ENCODE measurements around the gene GALNT18. TPM values are rescaled to one million over a fixed set of nuclear protein-coding genes. Genes with fewer than 3 reads are reported as not detected.

The GALNT18 gene
- total RNA-seq, 2 donors from 2014 or later: 7.3 to 10.9 TPM

- peaks cover 5% of the 10 kb centered on the region for H3K9me3 Mint-ChIP-seq
- no peak overlapping the region for H3K4me3 Mint-ChIP-seq
- H3K36me3 Mint-ChIP-seq (ENCODE audit: low read depth): no peaks in the 10 kb centered on the region
- H3K4me1 Mint-ChIP-seq: no peaks in the 10 kb centered on the region
- peaks cover 43% of the 10 kb centered on the region for H3K27me3 Mint-ChIP-seq
- H3K27ac Mint-ChIP-seq: no peak overlapping the region
- no peak for ATAC-seq (replicated peaks)
Measured at GRCh38 chr11:11640996-11641395, 19.2 kb upstream of the GALNT18 start.

GRCh38 chr11:11640152-11640551, 18.3 kb upstream of the GALNT18 start:
- ATAC-seq (replicated peaks): no peak
- no peaks in the 10 kb centered on the region for H3K4me1 Mint-ChIP-seq
- peaks cover 36% of the 10 kb centered on the region for H3K27me3 Mint-ChIP-seq
- H3K4me3 Mint-ChIP-seq: no peak overlapping the region
- H3K36me3 Mint-ChIP-seq (ENCODE audit: low read depth): no peaks in the 10 kb centered on the region
- no peak overlapping the region for H3K27ac Mint-ChIP-seq
- H3K9me3 Mint-ChIP-seq: peaks cover 5% of the 10 kb centered on the region

- H3K4me3 Mint-ChIP-seq: no peak overlapping the region
- no peak for ATAC-seq (replicated peaks)
- no peaks in the 10 kb centered on the region for H3K36me3 Mint-ChIP-seq (ENCODE audit: low read depth)
- H3K9me3 Mint-ChIP-seq: no peaks in the 10 kb centered on the region
- peaks cover 26% of the 10 kb centered on the region for H3K27me3 Mint-ChIP-seq
- no peak overlapping the region for H3K27ac Mint-ChIP-seq
- H3K4me1 Mint-ChIP-seq: no peaks in the 10 kb centered on the region
Measured at GRCh38 chr11:11636671-11637070, 14.9 kb upstream of the GALNT18 start.

- H3K27ac Mint-ChIP-seq: no peak overlapping the region
- no peaks in the 10 kb centered on the region for H3K9me3 Mint-ChIP-seq
- no peak overlapping the region for H3K4me3 Mint-ChIP-seq
- peaks cover 21% of the 10 kb centered on the region for H3K27me3 Mint-ChIP-seq
- ATAC-seq (replicated peaks): no peak
- H3K36me3 Mint-ChIP-seq (ENCODE audit: low read depth): no peaks in the 10 kb centered on the region
- H3K4me1 Mint-ChIP-seq: no peaks in the 10 kb centered on the region
Measured at GRCh38 chr11:11635443-11635842, 13.6 kb upstream of the GALNT18 start.

- ATAC-seq (replicated peaks): no peak
- Mint-ChIP-seq H3K9me3 (no peaks in the 10 kb centered on the region), H3K4me1 (no peaks in the 10 kb centered on the region), H3K27ac (no peak overlapping the region), H3K4me3 (no peak overlapping the region), H3K36me3 (ENCODE audit: low read depth) (no peaks in the 10 kb centered on the region), H3K27me3 (peaks cover 16% of the 10 kb centered on the region)
Measured at GRCh38 chr11:11629368-11629767, 7.6 kb upstream of the GALNT18 start.

GRCh38 chr11:11628651-11629050, 6.8 kb upstream of the GALNT18 start:
- H3K4me3 Mint-ChIP-seq: no peak overlapping the region
- ATAC-seq (replicated peaks): no peak
- no peak overlapping the region for H3K27ac Mint-ChIP-seq
- H3K4me1 Mint-ChIP-seq: no peaks in the 10 kb centered on the region
- H3K9me3 Mint-ChIP-seq: no peaks in the 10 kb centered on the region
- H3K36me3 Mint-ChIP-seq (ENCODE audit: low read depth): no peaks in the 10 kb centered on the region
- peaks cover 16% of the 10 kb centered on the region for H3K27me3 Mint-ChIP-seq

- no peak for ATAC-seq (replicated peaks)
- no peak overlapping the region for H3K27ac Mint-ChIP-seq
- H3K4me3 Mint-ChIP-seq: no peak overlapping the region
- H3K9me3 Mint-ChIP-seq: no peaks in the 10 kb centered on the region
- peaks cover 23% of the 10 kb centered on the region for H3K27me3 Mint-ChIP-seq
- no peaks in the 10 kb centered on the region for H3K4me1 Mint-ChIP-seq
- H3K36me3 Mint-ChIP-seq (ENCODE audit: low read depth): no peaks in the 10 kb centered on the region
Measured at GRCh38 chr11:11626128-11626527, 4.3 kb upstream of the GALNT18 start.

- no peak overlapping the region for H3K27ac Mint-ChIP-seq
- H3K27me3 Mint-ChIP-seq: peaks cover 16% of the 10 kb centered on the region
- no peak for ATAC-seq (replicated peaks)
- H3K9me3 Mint-ChIP-seq: no peaks in the 10 kb centered on the region
- H3K4me3 Mint-ChIP-seq: no peak overlapping the region
- no peaks in the 10 kb centered on the region for H3K36me3 Mint-ChIP-seq (ENCODE audit: low read depth)
- H3K4me1 Mint-ChIP-seq: no peaks in the 10 kb centered on the region
Measured at GRCh38 chr11:11624926-11625325, 3.1 kb upstream of the GALNT18 start.

GRCh38 chr11:11624204-11624603, 2.4 kb upstream of the GALNT18 start:
- Mint-ChIP-seq H3K4me3 (no peak overlapping the region), H3K4me1 (no peaks in the 10 kb centered on the region), H3K27me3 (peaks cover 22% of the 10 kb centered on the region), H3K9me3 (no peaks in the 10 kb centered on the region), H3K36me3 (ENCODE audit: low read depth) (no peaks in the 10 kb centered on the region), H3K27ac (no peak overlapping the region)
- no peak for ATAC-seq (replicated peaks)

- H3K4me3 Mint-ChIP-seq: peak overlapping the region; percentile 71
- ATAC-seq (replicated peaks): no peak
- no peaks in the 10 kb centered on the region for H3K4me1 Mint-ChIP-seq
- H3K9me3 Mint-ChIP-seq: no peaks in the 10 kb centered on the region
- H3K36me3 Mint-ChIP-seq (ENCODE audit: low read depth): no peaks in the 10 kb centered on the region
- H3K27me3 Mint-ChIP-seq: peaks cover 34% of the 10 kb centered on the region
- H3K27ac Mint-ChIP-seq: no peak overlapping the region
Measured at GRCh38 chr11:11622772-11623171, 967 bp upstream of the GALNT18 start.

GRCh38 chr11:11622340-11622706, 518 bp upstream of the GALNT18 start:
- Mint-ChIP-seq H3K27me3 (peaks cover 35% of the 10 kb centered on the region), H3K4me3 (peak overlapping the region; percentile 71), H3K36me3 (ENCODE audit: low read depth) (no peaks in the 10 kb centered on the region), H3K27ac (no peak overlapping the region), H3K9me3 (no peaks in the 10 kb centered on the region), H3K4me1 (no peaks in the 10 kb centered on the region)
- no peak for ATAC-seq (replicated peaks)

GRCh38 chr11:11620921-11621572, 758 bp downstream of the GALNT18 start:
- Mint-ChIP-seq H3K27me3 (peaks cover 39% of the 10 kb centered on the region), H3K36me3 (ENCODE audit: low read depth) (no peaks in the 10 kb centered on the region), H3K9me3 (no peaks in the 10 kb centered on the region), H3K4me3 (peak overlapping the region; percentile 71), H3K4me1 (no peaks in the 10 kb centered on the region), H3K27ac (no peak overlapping the region)
- peak; percentile 33 for ATAC-seq (replicated peaks)

- no peak for ATAC-seq (replicated peaks)
- no peaks in the 10 kb centered on the region for H3K9me3 Mint-ChIP-seq
- peaks cover 42% of the 10 kb centered on the region for H3K27me3 Mint-ChIP-seq
- H3K4me3 Mint-ChIP-seq: peak overlapping the region; percentile 71
- no peaks in the 10 kb centered on the region for H3K4me1 Mint-ChIP-seq
- no peak overlapping the region for H3K27ac Mint-ChIP-seq
- H3K36me3 Mint-ChIP-seq (ENCODE audit: low read depth): no peaks in the 10 kb centered on the region
Measured at GRCh38 chr11:11620173-11620920, 1.5 kb downstream of the GALNT18 start.

GRCh38 chr11:11618973-11619435, 2.8 kb downstream of the GALNT18 start:
- no peaks in the 10 kb centered on the region for H3K9me3 Mint-ChIP-seq
- no peak overlapping the region for H3K27ac Mint-ChIP-seq
- peak overlapping the region; percentile 71 for H3K4me3 Mint-ChIP-seq
- H3K4me1 Mint-ChIP-seq: no peaks in the 10 kb centered on the region
- H3K36me3 Mint-ChIP-seq (ENCODE audit: low read depth): no peaks in the 10 kb centered on the region
- no peak for ATAC-seq (replicated peaks)
- peaks cover 45% of the 10 kb centered on the region for H3K27me3 Mint-ChIP-seq

GRCh38 chr11:11615086-11615485, 6.7 kb downstream of the GALNT18 start:
- ATAC-seq (replicated peaks): no peak
- no peak overlapping the region for H3K4me3 Mint-ChIP-seq
- no peaks in the 10 kb centered on the region for H3K4me1 Mint-ChIP-seq
- H3K27me3 Mint-ChIP-seq: peaks cover 53% of the 10 kb centered on the region
- no peaks in the 10 kb centered on the region for H3K9me3 Mint-ChIP-seq
- no peaks in the 10 kb centered on the region for H3K36me3 Mint-ChIP-seq (ENCODE audit: low read depth)
- H3K27ac Mint-ChIP-seq: no peak overlapping the region
